ENCODE data around the gene BAIAP2L2.

GRCh38 chr22:38082986-38083710 is 27.3 kb downstream of the BAIAP2L2 start:
- TF ChIP-seq CTCF (IDR thresholded peaks at IDR 0.05) (no peak), POLR2A (IDR thresholded peaks at IDR 0.05) (no peak), EP300 (IDR thresholded peaks at IDR 0.05) (no peak)
